Measurements from ENCODE around the gene TPCN1.
A peak's percentile ranks its signal among the peaks of the same experiment; 100 is the strongest.

TPCN1 gene

GRCh38 chr12:113287899-113288282 is 66.6 kb downstream of the TPCN1 start:
- no peak for DNase-seq

DNA sequence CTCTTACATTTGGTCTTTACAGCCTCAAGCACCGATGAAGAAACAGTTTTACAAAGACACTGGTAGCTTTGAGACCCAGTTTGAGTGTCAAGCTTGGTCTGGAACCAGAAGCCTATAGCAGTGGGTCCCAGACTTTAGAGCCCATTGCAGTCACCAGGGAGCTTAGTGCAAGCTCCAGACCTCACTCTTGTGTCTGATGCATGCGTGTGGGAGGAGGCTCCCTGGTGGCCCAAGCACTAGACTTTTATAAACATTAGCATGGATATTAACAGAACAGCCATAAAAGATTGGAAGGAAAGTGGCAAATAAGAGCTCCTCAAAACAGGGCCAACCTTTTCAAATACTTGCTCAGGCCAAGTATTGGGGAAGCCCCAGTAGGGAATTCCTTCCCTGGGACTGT is 68.1 kb downstream of the TPCN1 start:
- DNase-seq, result no peak

DNA sequence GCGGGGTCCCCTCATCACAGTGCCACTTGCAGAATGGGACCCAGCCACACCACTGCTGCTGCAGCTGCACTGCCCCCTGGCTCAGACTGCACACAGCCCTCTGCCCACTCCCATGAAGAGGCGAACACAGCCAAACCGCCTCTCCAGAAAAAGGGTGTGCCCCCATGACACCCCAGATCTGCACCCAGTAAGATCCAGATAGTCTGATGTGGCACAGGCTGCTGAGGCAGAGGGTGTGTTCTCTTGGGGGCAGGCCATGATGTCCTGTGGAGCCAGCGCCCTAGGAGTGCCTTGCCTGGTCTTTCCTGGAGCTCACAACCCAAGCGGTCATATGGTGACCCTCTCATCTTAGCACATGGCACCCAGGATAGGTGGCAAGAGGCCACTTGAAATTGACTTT is 69.2 kb downstream of the TPCN1 start:
- DNase-seq, result no peak

DNA sequence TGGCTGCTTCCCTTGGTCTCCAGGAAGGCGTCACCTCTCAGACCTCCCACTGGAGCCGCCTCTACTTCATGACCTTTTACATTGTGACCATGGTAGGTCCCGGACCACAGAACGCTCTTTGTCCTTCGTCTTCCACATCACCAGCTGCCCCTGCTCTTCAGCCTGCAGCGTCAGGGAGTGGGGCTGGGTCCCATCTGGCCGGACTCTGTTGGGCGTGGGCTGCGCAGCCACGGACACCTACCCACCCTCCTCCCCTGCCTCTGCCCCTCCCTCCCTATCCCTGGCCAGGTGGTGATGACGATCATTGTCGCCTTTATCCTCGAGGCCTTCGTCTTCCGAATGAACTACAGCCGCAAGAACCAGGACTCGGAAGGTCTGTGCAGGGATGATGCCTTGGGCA is 70.3 kb downstream of the TPCN1 start:
- DNase-seq, result peak in 1 of 14 donors; percentile 10

DNA sequence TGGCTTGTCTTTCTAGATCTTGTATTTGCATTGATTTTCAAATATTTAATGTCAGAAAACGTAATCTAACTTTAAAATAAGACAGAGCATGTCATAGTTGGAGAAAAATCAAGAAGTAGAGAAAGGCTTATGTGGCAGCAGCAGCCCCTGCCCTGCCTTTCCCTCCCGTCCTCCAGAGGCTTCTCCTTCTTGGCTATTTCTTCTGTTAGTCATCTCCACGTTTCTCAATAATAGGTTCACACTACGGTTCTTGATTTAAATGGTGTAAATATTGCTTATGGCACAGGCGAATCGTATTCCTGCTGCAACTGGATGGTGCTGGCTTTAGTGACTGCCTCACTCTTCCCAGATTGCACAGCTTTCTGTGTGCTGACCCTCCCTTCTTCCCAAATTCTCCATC is 70.8 kb downstream of the TPCN1 start:
- no peak for DNase-seq

- DNase-seq, result no peak
Observed at GRCh38 chr12:113292547-113292946, 71.3 kb downstream of the TPCN1 start.

GRCh38 chr12:113293100-113293499 is 71.8 kb downstream of the TPCN1 start:
- no peak for DNase-seq

DNA sequence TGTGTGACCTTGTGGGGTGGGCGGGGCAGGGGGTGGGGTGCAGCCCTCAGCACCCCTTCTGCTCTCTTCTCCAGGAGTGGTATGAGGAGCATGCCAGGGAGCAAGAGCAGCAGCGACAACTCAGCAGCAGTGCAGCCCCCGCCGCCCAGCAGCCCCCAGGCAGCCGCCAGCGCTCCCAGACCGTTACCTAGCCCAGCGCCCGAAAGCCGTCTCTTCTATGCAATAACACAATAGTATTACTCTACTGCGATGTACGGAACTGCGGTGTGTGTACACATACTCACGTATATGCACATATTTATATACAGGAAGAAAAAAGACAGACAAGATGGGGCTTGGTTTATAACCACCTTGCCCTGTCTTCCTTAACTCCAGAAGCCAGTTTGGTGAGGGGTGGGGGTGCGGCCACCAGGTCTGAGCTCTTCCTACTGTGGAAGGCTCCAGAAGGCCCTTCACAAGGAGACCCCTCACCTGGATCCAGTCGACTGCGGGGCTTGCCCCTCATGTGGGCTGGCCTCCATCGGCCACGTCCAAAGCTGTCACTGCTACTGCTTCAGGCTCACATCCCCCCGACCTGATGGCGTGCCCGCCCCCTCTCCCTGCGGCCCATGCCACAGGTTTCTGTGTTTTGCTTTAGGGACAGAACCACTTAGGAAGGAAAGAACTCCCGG is 74.8 kb downstream of the TPCN1 start:
- DNase-seq, result no peak

- no peak for DNase-seq
Observed at GRCh38 chr12:113296557-113297213, 75.4 kb downstream of the TPCN1 start.

- no peak for DNase-seq
Observed at GRCh38 chr12:113297214-113297587, 75.9 kb downstream of the TPCN1 start.

GRCh38 chr12:113297621-113298471 is 76.6 kb downstream of the TPCN1 start:
- DNase-seq, result no peak

- DNase-seq, result no peak
Observed at GRCh38 chr12:113298472-113298817, 77.2 kb downstream of the TPCN1 start.

DNA sequence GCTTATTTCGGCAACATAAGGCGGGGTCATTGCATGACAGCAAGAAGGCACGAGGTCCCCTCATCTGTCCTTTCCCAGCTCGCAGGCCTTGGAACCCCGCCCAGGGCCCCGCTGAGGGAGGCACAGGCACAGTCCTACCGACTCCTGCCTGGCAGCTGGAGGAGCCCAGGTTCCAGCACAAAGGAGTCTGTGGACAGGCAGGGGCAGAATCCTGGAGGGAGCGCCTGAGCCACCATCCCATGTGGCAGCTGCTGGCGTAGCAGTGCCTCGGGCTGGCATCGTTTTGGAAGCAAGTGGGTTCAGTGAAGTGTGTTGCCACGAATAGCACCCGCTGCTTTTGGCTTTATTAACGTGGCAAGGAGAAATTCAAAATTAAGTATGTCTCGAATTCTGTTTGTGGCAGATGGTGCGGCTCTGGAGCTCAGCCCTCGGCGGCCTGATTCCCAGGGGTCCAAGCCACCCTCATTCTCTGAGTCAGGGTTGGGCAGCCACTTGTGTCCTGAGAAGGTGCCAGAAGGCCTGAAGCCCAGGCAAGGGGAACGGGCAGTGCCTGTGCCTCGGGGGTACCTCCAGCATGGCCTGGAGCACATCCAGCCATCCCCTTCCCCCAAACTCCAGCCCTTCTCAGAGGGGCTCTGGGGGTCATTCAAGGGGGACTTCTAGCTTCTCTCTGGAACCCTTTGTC is 77.7 kb downstream of the TPCN1 start:
- peak in 13 of 14 donors; percentile 6 to 83 (median 64) for DNase-seq

DNA sequence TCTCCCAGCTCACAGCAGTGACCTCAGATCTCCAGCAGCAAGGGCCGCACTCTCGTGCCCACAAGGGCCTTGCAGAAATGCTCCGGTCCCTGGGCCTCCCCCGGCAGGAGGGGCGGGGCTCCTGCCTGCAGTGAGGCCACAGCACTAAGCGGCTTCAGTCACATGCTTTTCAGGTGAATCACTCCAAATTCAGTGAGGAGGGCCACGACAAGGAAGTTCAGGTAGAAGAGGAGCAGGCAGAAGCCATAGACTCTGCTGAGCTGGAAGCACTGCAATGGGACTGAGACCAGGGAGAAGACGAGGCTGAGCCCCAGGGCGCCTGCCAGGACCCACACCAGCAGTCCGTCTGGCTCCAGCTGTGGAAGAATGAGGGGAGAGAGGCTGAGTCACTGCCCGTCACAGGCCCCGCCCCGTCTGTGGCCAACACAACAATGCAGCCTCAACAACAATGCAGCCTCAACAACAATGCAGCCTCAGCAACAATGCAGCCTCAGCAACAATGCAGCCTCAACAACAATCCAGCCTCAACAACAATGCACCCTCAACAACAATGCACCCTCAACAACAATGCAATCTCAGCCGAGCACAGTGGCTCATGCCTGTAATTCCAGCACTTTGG is 78.5 kb downstream of the TPCN1 start:
- DNase-seq, result peak in 3 of 14 donors; percentile 46 to 65 (median 65)

GRCh38 chr12:113301811-113302210 is 80.5 kb downstream of the TPCN1 start:
- DNase-seq, result no peak

- DNase-seq, result no peak
Observed at GRCh38 chr12:113302466-113302865, 81.2 kb downstream of the TPCN1 start.

DNA sequence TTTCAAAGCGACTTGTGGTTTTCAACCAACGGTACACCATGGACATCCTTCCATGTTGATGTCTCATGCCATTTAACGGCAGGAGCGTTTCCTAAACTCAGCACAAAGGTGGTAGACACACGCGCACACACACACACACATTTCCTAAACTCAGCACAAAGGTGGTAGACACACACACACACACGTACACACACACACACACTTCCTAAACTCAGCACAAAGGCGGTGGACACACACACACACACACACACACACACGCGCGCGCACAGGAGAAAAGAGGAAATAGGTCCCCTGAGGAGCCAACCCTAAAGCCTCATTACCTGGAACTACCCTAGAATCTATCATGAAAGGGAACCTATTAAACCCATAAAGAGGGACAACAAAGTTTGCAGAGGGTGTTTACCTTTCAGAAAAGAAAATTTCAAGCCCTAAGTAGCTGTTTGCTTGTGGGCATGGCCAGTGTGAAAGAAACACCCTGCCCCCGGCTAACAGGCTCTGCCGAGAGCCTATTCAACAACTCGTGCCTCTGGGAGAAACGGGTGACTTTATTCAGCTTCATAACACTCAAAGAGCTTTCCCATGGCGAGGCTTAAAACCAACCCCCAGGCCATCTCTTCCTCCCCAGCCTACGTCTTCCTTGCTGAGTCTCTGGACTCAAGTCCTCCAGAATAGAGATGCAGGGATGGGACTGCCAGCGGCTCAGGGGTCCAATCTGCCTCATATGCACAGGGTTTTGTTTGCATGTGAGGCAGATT is 81.8 kb downstream of the TPCN1 start:
- no peak for DNase-seq

DNA sequence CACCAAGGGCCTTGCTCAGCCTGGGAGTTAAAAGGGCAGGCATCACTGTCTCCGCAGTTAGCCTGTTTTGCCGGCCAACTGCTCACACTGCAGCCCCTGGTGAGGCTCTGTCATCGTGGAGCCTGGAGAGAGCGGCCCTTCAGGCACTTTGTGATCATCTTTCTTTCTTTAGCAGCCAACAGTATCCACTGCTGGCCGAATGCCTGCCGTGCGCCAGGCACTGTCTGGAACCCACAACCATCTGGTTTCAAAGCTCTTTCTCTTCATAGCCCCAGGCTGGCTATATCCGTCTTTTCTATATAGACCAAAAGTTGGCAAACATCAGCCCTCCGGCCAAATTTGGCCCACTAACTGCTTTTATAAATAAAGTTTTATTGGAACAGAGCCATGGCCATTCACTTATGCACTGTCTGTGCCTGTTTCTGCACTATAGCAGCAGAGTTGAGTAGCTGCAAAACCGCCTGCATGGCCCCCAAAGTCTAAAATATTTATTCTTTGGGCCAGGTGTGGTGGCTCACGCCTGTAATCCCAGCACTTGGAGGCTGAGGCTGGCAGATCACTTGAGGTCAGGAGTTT is 84.1 kb downstream of the TPCN1 start:
- no peak for DNase-seq

DNA sequence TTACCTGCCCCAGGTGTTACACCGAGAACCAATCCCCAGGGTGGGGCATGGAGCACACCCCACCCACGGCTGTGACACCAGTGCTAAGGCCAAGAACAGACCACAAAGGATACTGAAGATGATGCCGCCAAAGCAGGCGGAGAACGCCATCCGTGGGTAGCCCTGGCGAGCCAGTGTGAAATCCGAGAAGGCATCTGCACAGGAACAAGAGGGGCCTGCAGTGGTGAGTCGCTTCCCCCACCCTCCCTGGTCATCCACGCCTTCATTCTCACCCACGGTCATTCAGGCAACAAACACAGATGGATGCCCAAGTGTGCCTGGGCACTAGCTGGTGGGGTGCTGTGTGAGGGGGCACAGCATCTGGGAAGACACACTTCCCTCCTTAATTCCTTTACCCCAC is 85.1 kb downstream of the TPCN1 start:
- no peak for DNase-seq

GRCh38 chr12:113310489-113310888 is 89.2 kb downstream of the TPCN1 start:
- DNase-seq, result no peak

DNA sequence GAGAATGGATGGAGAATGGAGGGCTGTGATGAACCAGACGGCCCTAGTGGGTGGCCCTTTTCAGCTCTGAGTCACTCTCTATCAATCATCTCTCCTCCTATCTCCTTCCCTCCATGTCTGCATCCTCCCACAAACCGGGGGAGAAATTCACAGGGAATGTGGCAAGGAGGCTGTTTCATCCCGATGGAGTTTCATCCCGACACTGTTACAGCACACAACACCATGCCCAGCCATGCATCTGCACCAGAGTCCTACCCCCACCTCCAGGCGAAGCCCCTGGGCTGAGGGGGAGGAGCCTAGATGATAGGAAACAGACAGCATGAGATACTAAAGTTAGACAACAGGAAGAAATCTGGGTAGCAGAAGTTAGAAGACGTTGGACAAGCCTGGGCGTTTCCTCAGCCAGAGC is 92.9 kb downstream of the TPCN1 start:
- no peak for DNase-seq
